ENCODE measurements around the gene MT1G.
"Not testable (repeated sequence)": the region's sequence is repeated elsewhere in the genome, so short reads cannot be mapped to it uniquely, and the experiment has no call there.

Gene MT1G

GRCh38 chr16:56667581-56668571, at the start of gene MT1G:
Gene MT1G (minus strand): TSS chr16:56668065. CDS start chr16:56667993, 72 bp downstream.
- in situ Hi-C loops (cut with MboI; ENCODE audit: low sequenced_read_pairs), result no loop called here

- in situ Hi-C loops (cut with MboI; ENCODE audit: low sequenced_read_pairs), result not testable (repeated sequence)
Observed at GRCh38 chr16:56717532-56717931, 49.7 kb upstream of the MT1G start.

- in situ Hi-C loops (cut with MboI; ENCODE audit: low sequenced_read_pairs), result no loop called here
Observed at GRCh38 chr16:56716761-56717160, 48.9 kb upstream of the MT1G start.

- in situ Hi-C loops (cut with MboI; ENCODE audit: low sequenced_read_pairs), result no loop called here
Observed at GRCh38 chr16:56715126-56715525, 47.3 kb upstream of the MT1G start.

GRCh38 chr16:56713794-56714193, 45.9 kb upstream of the MT1G start:
- in situ Hi-C loops (cut with MboI; ENCODE audit: low sequenced_read_pairs), result no loop called here

GRCh38 chr16:56711862-56712261, 44.0 kb upstream of the MT1G start:
- in situ Hi-C loops (cut with MboI; ENCODE audit: low sequenced_read_pairs), result no loop called here

DNA sequence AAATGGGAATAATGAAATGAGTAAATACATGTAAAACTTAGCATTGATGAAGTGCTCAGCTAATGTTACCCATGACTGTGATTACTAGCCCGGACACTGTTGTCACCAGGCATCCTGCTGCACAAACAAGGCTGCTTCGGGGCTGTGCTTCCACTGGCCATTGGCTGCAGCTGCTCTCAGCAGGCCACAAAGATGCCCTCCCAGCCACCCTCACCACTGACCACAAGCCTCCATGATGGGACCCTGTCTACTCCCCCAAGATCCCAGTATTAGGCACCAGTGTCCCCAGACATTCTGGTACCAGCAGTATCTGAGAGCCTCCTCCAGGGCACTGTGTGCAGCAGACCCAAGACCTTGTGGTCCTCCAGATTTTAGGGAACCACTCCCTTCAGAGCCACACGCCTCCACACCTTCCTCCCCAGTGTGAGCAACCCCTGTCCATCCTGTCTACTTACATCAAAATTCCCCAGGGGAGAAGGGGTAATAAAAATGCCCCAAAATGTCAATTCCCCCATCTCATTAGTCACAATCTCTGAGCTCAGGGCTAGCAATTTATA, 42.4 kb upstream of the MT1G start:
- in situ Hi-C loops (cut with MboI; ENCODE audit: low sequenced_read_pairs), result no loop called here

GRCh38 chr16:56709443-56710040, 41.7 kb upstream of the MT1G start:
- in situ Hi-C loops (cut with MboI; ENCODE audit: low sequenced_read_pairs), result no loop called here

GRCh38 chr16:56708525-56709442, 40.9 kb upstream of the MT1G start:
- in situ Hi-C loops (cut with MboI; ENCODE audit: low sequenced_read_pairs), result no loop called here

DNA sequence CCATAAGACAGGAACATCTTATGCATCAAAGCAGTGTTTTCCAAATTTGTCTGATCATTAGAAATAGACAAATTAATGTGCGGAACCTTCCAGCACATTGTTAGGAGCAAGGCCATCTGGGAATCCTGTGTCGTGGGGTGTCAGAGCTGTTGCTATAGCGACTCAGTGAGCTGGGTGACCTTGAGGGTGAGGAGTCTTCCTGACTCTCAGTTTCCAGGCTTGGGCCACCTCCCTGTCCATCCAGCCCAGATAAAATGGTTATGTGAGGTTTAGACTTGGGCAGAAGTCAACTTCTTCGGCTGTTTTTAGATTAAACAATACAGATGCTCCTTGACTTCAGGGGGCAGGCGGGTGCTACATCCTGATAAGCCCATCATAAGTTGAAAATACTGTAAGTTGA, 35.0 kb upstream of the MT1G start:
- in situ Hi-C loops (cut with MboI; ENCODE audit: low sequenced_read_pairs), result no loop called here

DNA sequence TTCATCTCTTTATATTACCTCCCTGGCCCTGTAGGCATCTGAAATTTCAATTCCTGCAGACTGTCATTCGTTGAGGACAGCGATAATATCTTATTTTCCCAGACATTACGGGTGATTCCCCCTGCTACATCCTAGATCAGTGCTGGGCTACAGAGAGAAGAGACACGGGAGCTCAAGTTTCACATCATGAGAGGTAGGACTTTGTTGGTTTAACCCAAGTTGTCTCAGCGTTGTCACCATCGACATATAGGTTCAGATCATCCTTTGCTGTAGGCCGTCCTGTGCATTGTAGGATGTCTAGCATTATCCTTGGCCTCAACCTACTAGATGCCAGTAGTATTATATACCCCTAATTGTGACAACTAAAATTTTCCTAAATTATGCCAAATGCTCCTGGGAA, 33.7 kb upstream of the MT1G start:
- in situ Hi-C loops (cut with MboI; ENCODE audit: low sequenced_read_pairs), result no loop called here

DNA sequence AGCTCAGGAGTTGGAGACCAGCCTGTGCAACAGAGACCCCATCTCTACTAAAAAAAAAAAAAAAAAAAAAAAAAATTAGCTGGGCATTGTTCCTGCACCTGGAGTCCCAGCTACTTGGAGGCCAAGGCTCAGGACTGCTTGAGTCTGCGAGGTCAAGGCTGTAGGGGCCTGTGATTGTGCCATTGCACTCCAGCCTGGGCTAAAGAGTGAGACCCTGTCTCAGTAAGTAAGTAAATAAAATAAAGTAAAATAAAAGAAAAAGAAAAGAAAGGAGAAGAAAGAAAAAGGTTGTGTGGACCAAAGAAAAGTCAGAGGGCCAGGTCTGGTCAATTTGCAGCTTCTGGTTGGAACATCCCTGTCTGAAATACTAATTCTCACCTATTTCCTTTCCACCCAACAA, 32.8 kb upstream of the MT1G start:
- in situ Hi-C loops (cut with MboI; ENCODE audit: low sequenced_read_pairs), result no loop called here

GRCh38 chr16:56700195-56700594, 32.3 kb upstream of the MT1G start:
- in situ Hi-C loops (cut with MboI; ENCODE audit: low sequenced_read_pairs), result no loop called here

- in situ Hi-C loops (cut with MboI; ENCODE audit: low sequenced_read_pairs), result no loop called here
Observed at GRCh38 chr16:56697456-56698155, 29.7 kb upstream of the MT1G start.

- in situ Hi-C loops (cut with MboI; ENCODE audit: low sequenced_read_pairs), result no loop called here
Observed at GRCh38 chr16:56695246-56695645, 27.4 kb upstream of the MT1G start.

DNA sequence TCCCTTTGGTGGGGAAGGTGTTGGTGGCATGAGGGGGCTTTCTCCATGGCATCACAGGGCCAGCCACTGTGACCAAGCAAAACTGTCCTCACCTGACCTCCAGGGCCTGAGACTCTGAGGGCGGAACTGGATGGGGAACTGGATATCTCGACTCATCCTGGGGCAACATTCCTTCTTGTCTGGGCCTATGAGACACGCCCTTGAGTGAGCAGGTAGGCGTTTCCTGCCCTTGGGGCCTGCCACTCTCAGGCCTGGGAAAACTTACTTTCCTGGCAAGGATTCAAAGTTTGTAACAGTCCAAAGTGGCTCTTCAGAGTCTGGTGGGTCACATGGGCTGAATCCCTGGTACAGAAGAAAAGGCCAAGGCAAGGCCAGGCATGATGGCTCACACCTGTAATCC, 24.0 kb upstream of the MT1G start:
- in situ Hi-C loops (cut with MboI; ENCODE audit: low sequenced_read_pairs), result no loop called here

DNA sequence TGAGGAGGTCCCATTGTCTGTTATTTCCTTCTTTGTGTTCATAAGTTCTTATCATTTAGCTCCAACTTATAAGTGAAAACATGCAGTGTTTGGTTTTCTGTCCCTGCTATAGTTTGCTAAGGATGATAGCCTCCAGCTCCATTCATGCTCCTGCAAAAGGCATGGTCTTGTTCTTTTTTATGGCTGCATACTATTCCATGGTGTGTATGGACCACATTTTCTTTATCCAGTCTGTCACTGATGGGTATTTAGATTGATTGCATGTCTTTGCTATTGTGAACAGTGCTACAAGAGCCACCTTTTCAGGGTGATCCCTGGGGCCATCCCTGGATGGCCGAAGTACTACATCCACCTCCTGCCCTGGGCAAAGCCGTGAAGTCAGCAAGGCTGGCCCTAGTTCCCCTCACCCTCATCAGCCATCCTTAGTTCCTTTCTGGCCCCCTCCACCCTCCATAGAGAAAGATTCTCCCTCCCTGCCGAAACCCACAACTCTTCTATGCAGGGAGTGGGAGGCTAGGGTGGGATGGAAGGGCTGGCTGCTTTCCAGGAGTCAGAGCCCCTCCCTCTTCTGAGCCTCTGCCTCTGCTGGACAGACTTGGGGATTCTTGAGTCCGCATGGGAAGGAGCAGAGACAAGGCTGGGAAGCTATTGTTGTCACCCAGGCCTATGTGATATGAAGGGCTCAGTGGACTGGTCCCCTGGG, 22.7 kb upstream of the MT1G start:
- in situ Hi-C loops (cut with MboI; ENCODE audit: low sequenced_read_pairs), result no loop called here

DNA sequence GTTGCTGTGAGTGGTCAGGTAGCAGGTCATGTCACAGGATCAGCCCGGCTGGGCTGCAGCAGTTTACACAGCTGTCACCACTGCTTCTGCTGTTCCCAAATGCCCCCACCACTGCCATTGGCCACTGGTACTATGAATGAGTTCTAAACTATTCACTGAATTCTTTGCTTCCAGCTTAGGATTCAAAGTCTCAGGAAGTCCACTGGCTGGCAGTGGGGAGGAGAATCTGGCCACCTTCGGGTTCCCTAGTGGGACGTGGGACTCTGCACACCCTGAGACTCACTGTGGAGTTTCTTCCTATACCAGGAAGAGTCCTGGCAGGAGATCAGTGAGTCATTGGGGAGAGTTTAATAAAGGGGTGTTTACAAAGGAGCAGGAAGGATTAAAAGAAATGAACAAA, 21.3 kb upstream of the MT1G start:
- in situ Hi-C loops (cut with MboI; ENCODE audit: low sequenced_read_pairs), result no loop called here

DNA sequence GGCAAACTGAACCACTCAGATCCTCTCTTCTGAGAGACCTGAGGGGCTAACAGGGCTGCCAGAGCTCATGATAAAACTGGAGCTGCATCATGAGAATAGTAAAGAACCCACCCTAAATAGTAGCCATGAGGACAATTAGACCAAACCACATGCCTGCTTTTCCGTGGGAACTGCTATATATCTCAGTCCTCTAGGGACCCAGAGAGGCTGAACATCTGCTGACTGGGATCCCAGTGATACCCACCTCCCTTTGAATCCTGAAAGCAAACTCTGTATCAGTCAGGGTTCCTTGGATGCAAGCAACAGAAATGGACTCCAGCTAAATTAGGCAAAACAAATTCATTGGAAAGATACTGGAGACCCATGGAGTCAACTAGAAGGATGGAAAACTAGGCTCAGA, 20.9 kb upstream of the MT1G start:
- in situ Hi-C loops (cut with MboI; ENCODE audit: low sequenced_read_pairs), result no loop called here

DNA sequence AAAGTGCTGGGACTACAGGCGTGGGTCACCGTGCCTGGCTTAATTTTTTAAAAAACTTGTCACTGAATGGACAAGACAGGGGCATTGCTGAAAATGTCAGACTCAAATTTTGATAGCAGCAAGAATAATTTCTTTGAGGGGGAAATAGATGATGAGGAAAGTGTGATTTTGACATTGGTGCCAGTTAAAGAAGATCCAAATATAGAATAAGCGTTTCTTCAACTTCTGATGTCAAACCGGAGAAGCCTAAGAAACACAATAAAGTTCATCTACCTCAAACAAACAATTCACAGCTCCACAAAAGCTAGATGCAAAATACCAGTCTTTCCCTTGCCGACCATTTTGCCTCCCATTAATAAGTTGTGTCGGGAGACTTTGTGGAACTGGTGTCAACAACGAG, 18.9 kb upstream of the MT1G start:
- in situ Hi-C loops (cut with MboI; ENCODE audit: low sequenced_read_pairs), result no loop called here
